ENCODE data around the gene ERBB3.

ERBB3 gene

DNA sequence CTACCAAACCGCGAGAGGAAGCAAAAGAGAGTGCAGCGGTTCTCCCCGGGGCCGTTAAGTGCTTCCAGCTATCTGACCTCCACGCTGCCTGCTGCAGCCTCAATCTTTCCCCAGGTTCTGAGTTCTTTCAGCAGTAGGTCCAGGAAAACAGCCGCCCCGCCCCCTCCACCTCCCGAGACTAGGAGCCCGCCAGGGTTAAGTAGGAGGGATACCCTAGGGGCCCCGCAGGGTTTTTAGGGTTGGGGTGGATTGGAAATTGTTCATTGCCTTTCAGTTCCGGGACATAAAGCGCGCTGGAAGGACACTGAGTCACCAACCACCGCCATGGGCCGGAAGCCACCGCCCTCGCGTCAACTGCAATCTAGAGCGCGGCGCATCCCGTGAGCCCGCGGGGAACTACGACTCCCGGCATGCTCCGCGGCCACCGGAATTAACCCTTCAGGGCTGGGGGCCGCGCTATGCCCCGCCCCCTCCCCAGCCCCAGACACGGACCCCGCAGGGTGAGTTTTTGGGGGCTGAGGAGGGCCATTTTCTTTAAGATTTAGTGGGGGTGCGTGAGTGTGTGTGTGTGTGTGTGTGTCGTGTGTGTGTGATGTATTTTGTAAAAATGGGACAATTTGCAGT, 72.3 kb downstream of the ERBB3 start, which contains the start of gene MYL6B:
Gene MYL6B, plus strand, starts transcription at position 456 of the 624 bp plus-strand sequence. CDS start 1,332 bp downstream, outside the sequence.
- peak within 1 kb of the TSS; percentile 69 for H3K4me3 ChIP-seq (ENCODE audit: low read length)
- TF ChIP-seq ZNF274 (IDR thresholded peaks at IDR 0.05; ENCODE audit: low read depth, low read length): no peak
